MCF 10A (cell line): ENCODE measurements around the gene TRPM6. TPM values are rescaled to one million over a fixed set of nuclear protein-coding genes. Genes with fewer than 3 reads are reported as not detected.

Experiments used
- BruUV-seq: library from RNA; stranded (reverse); fragments of 400-500 nt; replicated peaks from 2 replicates; lab custom pipeline; 2021; lab: Mats Ljungman, UMichigan
- CTCF ChIA-PET: fragments of 300-600 bp; sonication (Branson Sonifier 250); formaldehyde crosslinking; extraction: SDS; loops from one replicate; lab custom pipeline; 2021; ENCODE audit warnings: antibody characterized with exemption, inconsistent platforms; lab: Yijun Ruan, JAX
- POLR2A ChIA-PET: fragments of 300-600, 350-650 bp; sonication (Branson Sonifier 250); formaldehyde crosslinking; extraction: SDS; loops from one replicate; lab custom pipeline; 2020; ENCODE audit warnings: antibody characterized with exemption, inconsistent platforms; lab: Yijun Ruan, JAX
- DNase-seq: peaks from one replicate; pipeline ENCODE4 v3.0.0-alpha.2; 2018; ENCODE audit not compliant: unreplicated experiment
- H3K27ac Mint-ChIP-seq: one replicate; pipeline ENCODE4 v1.8.0; 2022; ENCODE audit warnings: mild to moderate bottlenecking, low read depth, mixed read lengths; ENCODE audit not compliant: unreplicated experiment
- H3K27me3 Mint-ChIP-seq: one replicate; pipeline ENCODE4 v1.8.0; 2022; ENCODE audit warnings: mixed read lengths; ENCODE audit not compliant: insufficient read depth, unreplicated experiment
- H3K36me3 Mint-ChIP-seq: one replicate; pipeline ENCODE4 v1.8.0; 2022; ENCODE audit warnings: mild to moderate bottlenecking, moderate library complexity, mixed read lengths; ENCODE audit not compliant: insufficient read depth, unreplicated experiment
- H3K4me1 Mint-ChIP-seq: one replicate; pipeline ENCODE4 v1.8.0; 2022; ENCODE audit warnings: mixed read lengths; ENCODE audit not compliant: insufficient read depth, unreplicated experiment
- H3K4me3 Mint-ChIP-seq: one replicate; pipeline ENCODE4 v1.8.0; 2022; ENCODE audit warnings: mild to moderate bottlenecking, moderate library complexity, mixed read lengths; ENCODE audit not compliant: unreplicated experiment
- H3K9me3 Mint-ChIP-seq: one replicate; pipeline ENCODE4 v1.8.0; 2022; ENCODE audit warnings: mixed read lengths; ENCODE audit not compliant: unreplicated experiment
- CTCF ChIP-seq: fragments of 200-600 bp; IDR thresholded peaks from one replicate; pipeline ENCODE4 v1.8.0; 2022; ENCODE audit warnings: antibody characterized with exemption, mild to moderate bottlenecking; ENCODE audit not compliant: unreplicated experiment
- intact Hi-C: fragments of 100-400 bp; cut with micrococcal nuclease; formaldehyde crosslinking; loops from 2 replicates; pipeline ENCODE4 v1.14.1; 2022
- total RNA-seq: library from RNA; stranded (reverse); gene quantifications from 2 replicates; pipeline ENCODE4 v1.2.3, GENCODE V29; 2022

Gene TRPM6
- total RNA-seq, 1 experiment from 2014 or later = not detected

DNA sequence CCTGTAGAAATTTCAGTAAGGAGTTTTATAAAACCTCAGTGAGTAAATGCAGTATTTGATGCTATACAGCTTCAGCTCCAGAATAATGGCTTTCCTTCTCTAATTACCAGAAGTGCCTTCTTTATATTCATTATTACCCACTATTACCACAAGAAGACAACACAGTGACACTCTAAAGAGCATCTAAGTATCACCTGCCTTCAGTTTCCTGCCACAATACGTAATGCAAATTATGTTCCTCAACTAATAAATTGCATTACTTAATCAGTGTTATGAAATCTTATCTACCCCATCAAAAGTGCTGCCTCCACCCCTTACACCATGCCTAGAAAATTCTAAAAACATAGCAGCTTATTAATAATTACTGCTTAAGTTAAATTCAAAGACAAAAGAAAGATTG, 91.9 kb downstream of the TRPM6 start:
- DNase-seq = no peak
- Mint-ChIP-seq H3K27ac (no peak overlapping the region), H3K9me3 (no peaks in the 10 kb centered on the region), H3K27me3 (no peaks in the 10 kb centered on the region), H3K4me3 (no peak overlapping the region), H3K36me3 (no peaks in the 10 kb centered on the region), H3K4me1 (no peaks in the 10 kb centered on the region)
- intact Hi-C loops = no loop called here
- no peak for TF ChIP-seq CTCF
- ChIA-PET CTCF (interaction anchor here (0.7 to 0.9 kb wide), 2 partner anchors 22 to 233 kb away, joined by 3 to 4 read pairs; no protein-coding TSS in a partner anchor), POLR2A (no interaction called here)
- no TSS peak for BruUV-seq

DNA sequence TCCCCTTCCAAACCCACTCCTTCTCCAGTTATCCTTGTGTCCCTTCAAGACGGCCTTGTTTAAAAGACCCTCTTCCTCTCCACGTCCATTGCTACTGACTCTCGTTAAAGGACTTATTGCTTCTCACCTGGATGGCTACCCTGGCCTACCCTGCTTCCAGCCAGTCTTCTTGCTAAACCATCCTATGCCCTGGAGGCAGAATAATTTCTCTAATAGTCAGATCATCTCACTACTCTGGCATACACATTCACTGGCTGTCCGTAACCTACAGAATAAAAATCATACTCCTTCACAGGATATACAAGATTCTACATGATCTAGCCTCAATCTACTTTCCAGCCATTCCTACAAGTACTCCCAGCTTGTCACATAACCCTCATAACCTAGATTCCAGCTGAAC, 92.6 kb downstream of the TRPM6 start:
- ChIA-PET CTCF (interaction anchor here (0.9 to 1.6 kb wide), 5 partner anchors 18 to 255 kb away, joined by 3 to 6 read pairs (median 4); no protein-coding TSS in a partner anchor), POLR2A (no interaction called here)
- H3K36me3 Mint-ChIP-seq = no peaks in the 10 kb centered on the region
- DNase-seq = no peak
- H3K27ac Mint-ChIP-seq = no peak overlapping the region
- H3K4me3 Mint-ChIP-seq = no peak overlapping the region
- no peak for TF ChIP-seq CTCF
- BruUV-seq = no TSS peak
- H3K27me3 Mint-ChIP-seq = no peaks in the 10 kb centered on the region
- H3K4me1 Mint-ChIP-seq = no peaks in the 10 kb centered on the region
- intact Hi-C loops = no loop called here
- no peaks in the 10 kb centered on the region for H3K9me3 Mint-ChIP-seq

- Mint-ChIP-seq H3K4me3 (no peak overlapping the region), H3K4me1 (no peaks in the 10 kb centered on the region), H3K9me3 (no peaks in the 10 kb centered on the region), H3K36me3 (no peaks in the 10 kb centered on the region), H3K27me3 (no peaks in the 10 kb centered on the region), H3K27ac (no peak overlapping the region)
- intact Hi-C loops = no loop called here
- DNase-seq = no peak
- TF ChIP-seq CTCF = no peak
- POLR2A ChIA-PET = no interaction called here
- no TSS peak for BruUV-seq
- CTCF ChIA-PET = interaction anchor here (0.6 to 6.7 kb wide), 6 partner anchors 11 to 1592 kb away, joined by 3 to 52 read pairs (median 4); partner anchors contain the start of gene C9orf40
Measured at GRCh38 chr9:74784506-74784905, 103.2 kb downstream of the TRPM6 start.

DNA sequence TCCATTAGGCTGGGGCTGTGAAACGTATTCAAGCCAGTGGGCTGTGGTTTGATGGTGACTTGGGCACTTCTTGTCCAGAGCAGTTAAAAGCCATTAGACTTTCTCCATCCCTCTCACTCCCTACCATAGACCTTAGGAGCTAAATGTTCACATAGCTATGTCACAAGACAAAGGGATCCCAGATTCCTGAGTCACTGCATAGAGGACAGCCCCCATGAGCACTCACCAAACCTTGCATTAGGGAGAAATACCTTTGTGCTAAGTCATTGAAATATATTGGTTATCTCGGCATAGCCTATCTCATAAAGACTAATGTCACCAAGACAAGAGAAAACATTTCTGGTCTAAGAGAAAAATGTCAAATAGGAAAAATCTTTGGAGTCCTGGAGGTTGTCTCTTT, 104.3 kb downstream of the TRPM6 start:
- ChIA-PET CTCF (interaction anchor here (0.6 to 6.7 kb wide), 6 partner anchors 10 to 1914 kb away, joined by 3 to 52 read pairs (median 5); partner anchors contain the start of gene C9orf40), POLR2A (interaction anchor here (0.9 kb wide), 1 partner anchor 305 kb away, joined by 3 read pairs; the partner anchor contains the start of gene NMRK1)
- Mint-ChIP-seq H3K4me1 (no peaks in the 10 kb centered on the region), H3K4me3 (no peak overlapping the region), H3K9me3 (no peaks in the 10 kb centered on the region), H3K27ac (no peak overlapping the region), H3K27me3 (no peaks in the 10 kb centered on the region), H3K36me3 (no peaks in the 10 kb centered on the region)
- DNase-seq = peak; percentile 31
- intact Hi-C loops = no loop called here
- no peak for TF ChIP-seq CTCF
- no TSS peak for BruUV-seq
